H1 (cell line): ENCODE data around the gene ARHGAP15. TPM values are rescaled to one million over a fixed set of nuclear protein-coding genes. Genes with fewer than 3 reads are reported as not detected.

Experiments used
- CHD1 ChIP-seq: IDR thresholded peaks from 2 replicates; pipeline ENCODE4 v1.6.1; 2012; ENCODE audit warnings: low read depth, low read length, improper control_type of control experiment
- FOSL1 ChIP-seq: IDR thresholded peaks from 2 replicates; pipeline ENCODE4 v1.6.1; 2011; ENCODE audit warnings: mild to moderate bottlenecking, low read depth, low read length, moderate library complexity; ENCODE audit not compliant: insufficient read depth
- RBBP5 ChIP-seq: IDR thresholded peaks from 2 replicates; pipeline ENCODE4 v1.7.1; 2012; ENCODE audit warnings: low read depth, mild to moderate bottlenecking, inconsistent platforms, low read length, moderate library complexity, borderline replicate concordance
- SP4 ChIP-seq: IDR thresholded peaks from 2 replicates; pipeline ENCODE4 v1.6.1; 2012; ENCODE audit warnings: low read length, inconsistent platforms
- SRF ChIP-seq: IDR thresholded peaks from 2 replicates; pipeline ENCODE4 v1.6.1; 2011; ENCODE audit warnings: mild to moderate bottlenecking, low read depth, low read length, moderate library complexity
- TAF7 ChIP-seq: optimal IDR thresholded peaks from 2 replicates; pipeline ENCODE3; 2011; ENCODE audit warnings: low read depth, mild to moderate bottlenecking, inconsistent platforms, low read length, moderate library complexity, borderline replicate concordance
- polyA plus RNA-seq, 7 experiments: library from polyadenylated mRNA; depleted of rRNA in 3 of 7; stranded (reverse) in 5 of 7; unstranded in 2 of 7; fragments of >200 nt in 5 of 7; fragments of 200-250 nt in 2 of 7; gene quantifications; 1 replicate in 5 of 7; 2 replicates in 1 of 7; 4 replicates in 1 of 7; pipeline versions ENCODE4 v1.2.1 to v1.2.3, GENCODE V29; 2011 to 2013; ENCODE audit warnings: missing spikeins in 2 of 7, mixed read lengths in 2 of 7
- total RNA-seq: library from RNA; stranded (reverse); fragmentation: NEBNext Ultra II Directional; extraction: Animal tissue kit (Norgen Biotek cat#: 25700); gene quantifications from 2 replicates; pipeline ENCODE4 v1.2.1, GENCODE V29; 2021
- TF ChIP-seq, protein P1 (sequence below): IDR thresholded peaks from 2 replicates; pipeline ENCODE4 v1.6.1; 2012; ENCODE audit warnings: inconsistent platforms

Gene ARHGAP15
- total and polyA plus RNA-seq, 2 of the 8 experiments (the other 6 are each of a cell fraction or from before 2014, with no cell fraction given): not detected

GRCh38 chr2:143192716-143193115 lies 63.5 kb downstream of the ARHGAP15 start (continued):
- TF ChIP-seq CHD1 (no peak), SRF (no peak), SP4 (no peak), TAF7 (no peak), FOSL1 (no peak), RBBP5 (no peak)
- TF ChIP-seq, protein P1, sequence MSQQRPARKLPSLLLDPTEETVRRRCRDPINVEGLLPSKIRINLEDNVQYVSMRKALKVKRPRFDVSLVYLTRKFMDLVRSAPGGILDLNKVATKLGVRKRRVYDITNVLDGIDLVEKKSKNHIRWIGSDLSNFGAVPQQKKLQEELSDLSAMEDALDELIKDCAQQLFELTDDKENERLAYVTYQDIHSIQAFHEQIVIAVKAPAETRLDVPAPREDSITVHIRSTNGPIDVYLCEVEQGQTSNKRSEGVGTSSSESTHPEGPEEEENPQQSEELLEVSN: no peak
